ENCODE measurements around the gene GSE1. TPM values are rescaled to one million over a fixed set of nuclear protein-coding genes. Genes with fewer than 3 reads are reported as not detected.

Gene GSE1
- total RNA-seq, 1 experiment from 2014 or later: 124 TPM

GRCh38 chr16:85571563-85571812, 41.6 kb upstream of the GSE1 start (continued):
- TF ChIP-seq IRF1 (CRISPR knock-in tag; IDR thresholded peaks at IDR 0.05): no peak
- TF ChIP-seq ATF3 (CRISPR knock-in tag; conservative IDR thresholded peaks at IDR 0.05): no peak
- TF ChIP-seq FOXK1 (CRISPR knock-in tag; IDR thresholded peaks at IDR 0.05): no peak
- TF ChIP-seq CDX4 (CRISPR knock-in tag; IDR thresholded peaks at IDR 0.05; ENCODE audit: borderline replicate concordance): no peak

GRCh38 chr16:85571813-85572619, 41.1 kb upstream of the GSE1 start:
- no peak for DNase-seq (ENCODE audit: low spot score)
- Mint-ChIP-seq H3K27me3 (ENCODE audit: low read depth) (no peaks in the 10 kb centered on the region), H3K4me1 (peaks cover 85% of the 10 kb centered on the region), H3K27ac (peak overlapping the region; percentile 54), H3K36me3 (peaks cover 7% of the 10 kb centered on the region), H3K9me3 (peaks cover 7% of the 10 kb centered on the region; the same call in 1 of the 2 replicates), H3K4me3 (no peak overlapping the region)
- ChIA-PET POLR2A (no interaction called here), CTCF (interaction anchor here (3.1 kb wide), 1 partner anchor 35 kb away, joined by 15 read pairs; no protein-coding TSS in a partner anchor)
- no peak for ATAC-seq
- no peak for TF ChIP-seq E2F4 (CRISPR knock-in tag; IDR thresholded peaks at IDR 0.05; ENCODE audit: borderline replicate concordance, low read depth)
- no peak for TF ChIP-seq E2F5 (CRISPR knock-in tag; IDR thresholded peaks at IDR 0.05)
- TF ChIP-seq TP53 (CRISPR knock-in tag; IDR thresholded peaks at IDR 0.05): no peak
- TF ChIP-seq ZNF416 (CRISPR knock-in tag; IDR thresholded peaks at IDR 0.05): no peak
- TF ChIP-seq TCF7 (CRISPR knock-in tag; IDR thresholded peaks at IDR 0.05; ENCODE audit: low read depth): no peak
- no peak for TF ChIP-seq ELF4 (CRISPR knock-in tag; IDR thresholded peaks at IDR 0.05; ENCODE audit: low read depth)
- no peak for TF ChIP-seq ZNF671 (CRISPR knock-in tag; IDR thresholded peaks at IDR 0.05)
- no peak for TF ChIP-seq PRDM15 (CRISPR knock-in tag; IDR thresholded peaks at IDR 0.05)
- TF ChIP-seq AR (CRISPR knock-in tag; IDR thresholded peaks at IDR 0.05): no peak
- no peak for TF ChIP-seq SMAD3 (CRISPR knock-in tag; IDR thresholded peaks at IDR 0.05; ENCODE audit: borderline replicate concordance)
- no peak for TF ChIP-seq USF1 (CRISPR knock-in tag; IDR thresholded peaks at IDR 0.05)
- TF ChIP-seq FOXP4 (CRISPR knock-in tag; IDR thresholded peaks at IDR 0.05): no peak
